Measurements from ENCODE around the gene COP1. TPM values are rescaled to one million over a fixed set of nuclear protein-coding genes. Genes with fewer than 3 reads are reported as not detected.

Gene COP1
- total and polyA plus RNA-seq, 2 of the 4 experiments (the other 2 are of a cell fraction): 17.8 to 35.0 TPM

- Histone ChIP-seq H3K23ac (ENCODE audit: low read depth, low read length) (no peak overlapping the region), H3K56ac (ENCODE audit: extremely low read depth, insufficient read depth, low read length) (no peak overlapping the region), H3K9me3 (ENCODE audit: control insufficient read depth, insufficient read depth, low read length) (no peaks in the 10 kb centered on the region), H2BK15ac (ENCODE audit: low read depth, low read length) (no peak overlapping the region), H3K27me3 (ENCODE audit: control insufficient read depth, insufficient read depth, low read length) (no peaks in the 10 kb centered on the region), H3K14ac (replicated peaks; ENCODE audit: low read depth, low read length) (no peak overlapping the region), H4K5ac (ENCODE audit: low read depth, low read length) (no peak overlapping the region), H2BK20ac (ENCODE audit: low read depth, low read length) (no peak overlapping the region), H3K9me1 (ENCODE audit: insufficient read depth, low read length) (peaks cover 2% of the 10 kb centered on the region), H3K4me2 (ENCODE audit: low read depth, low read length) (no peak overlapping the region), H4K20me1 (ENCODE audit: insufficient read depth, low read length) (peaks cover 3% of the 10 kb centered on the region; the same call in 1 of the 2 replicates), H3K4ac (ENCODE audit: low read depth, low read length) (no peak overlapping the region), H2AK5ac (ENCODE audit: low read depth, low read length) (no peak overlapping the region), H2BK120ac (ENCODE audit: low read depth, low read length) (no peak overlapping the region), H3K4me3 (ENCODE audit: insufficient read depth, low read depth, low read length) (no peak overlapping the region), H3K79me1 (ENCODE audit: low read depth in 1 of 2, low read length in 2 of 2) (peaks cover 7 to 19% of the 10 kb centered on the region in 2 experiments; a peak in 3 of 4 replicates), H4K8ac (ENCODE audit: low read depth in 2 of 2, low read length in 2 of 2) (no peak overlapping the region), H2AFZ (replicated peaks; ENCODE audit: low read length, poor library complexity) (no peak overlapping the region), H3K36me3 (ENCODE audit: control insufficient read depth, insufficient read depth, low read length) (0 out of 2 replicates have a peak, but pooled peaks cover 3% of the 10 kb centered on the region), H4K91ac (ENCODE audit: insufficient read depth, low read depth, low read length) (no peak overlapping the region), H2AK9ac (replicated peaks; ENCODE audit: low read depth, low read length, poor library complexity) (no peak overlapping the region), H3K9ac (ENCODE audit: low read depth, low read length) (no peak overlapping the region), H3K4me1 (ENCODE audit: control insufficient read depth, insufficient read depth, low read length) (0 out of 2 replicates have a peak, but pooled peaks cover 1% of the 10 kb centered on the region), H3K27ac (ENCODE audit: insufficient read depth, low read length) (no peak overlapping the region), H3K18ac (ENCODE audit: low read depth, low read length) (no peak overlapping the region), H2BK5ac (ENCODE audit: low read depth, low read length, poor library complexity, severe bottlenecking) (peak overlapping the region; percentile 28)
- 0% methylated on average over 1 of the region's 4 CpGs; no CpG with 5 or more reads in 1 of the 2 experiments for WGBS, 2 experiments (ENCODE audit: extremely low coverage in 2 of 2, insufficient read length in 1 of 2)
- in situ Hi-C loops (cut with MboI; ENCODE audit: low sequenced_read_pairs) (loop anchor here (25.0 kb wide), 1 partner anchor 565 kb away; no protein-coding TSS in a partner anchor), intact Hi-C loops (cut with micrococcal nuclease) (no loop called here), dilution Hi-C loops (cut with HindIII; ENCODE audit: low sequenced_read_pairs, unreplicated experiment) (no loop called here)
- ATAC-seq (ENCODE audit: low read depth) (peak; percentile 57), DNase-seq (peak; percentile 47)
- ChIA-PET POLR2A (ENCODE audit: unreplicated experiment) (no interaction called here), CTCF (no interaction called here)
- TF ChIP-seq CEBPB (IDR thresholded peaks at IDR 0.05; ENCODE audit: low read depth, low read length) (peak; percentile 53), MAFK (IDR thresholded peaks at IDR 0.05; ENCODE audit: low read depth, low read length) (no peak), FOS (IDR thresholded peaks at IDR 0.05; ENCODE audit: low read depth, low read length) (no peak)
- BruUV-seq (replicated peaks): no TSS peak
These were observed 155.1 kb downstream of the COP1 start for GRCh38 chr1:176051902-176052518.

Measured in IMR-90 (cell line).